Trophoblast cell (in vitro differentiated cells and primary cell): ENCODE measurements around the gene CA4.
A peak's percentile ranks its signal among the peaks of the same experiment; 100 is the strongest.

Experiments used
- DNase-seq, 2 donors: peaks; one replicate each; pipeline ENCODE4 v3.0.0-alpha.2; 2016
- H2AFZ ChIP-seq: 2 replicates; pipeline ENCODE4 v1.6.1; 2013; ENCODE audit warnings: low read length, moderate library complexity, mild to moderate bottlenecking; ENCODE audit not compliant: insufficient read depth, poor library complexity
- H2AK5ac ChIP-seq: 2 replicates; pipeline ENCODE4 v1.6.1; 2013; ENCODE audit warnings: mild to moderate bottlenecking, low read length
- H2BK120ac ChIP-seq: 2 replicates; pipeline ENCODE4 v1.6.1; 2013; ENCODE audit warnings: low read length, mild to moderate bottlenecking, moderate library complexity; ENCODE audit not compliant: insufficient read depth, poor library complexity
- H2BK12ac ChIP-seq: 2 replicates; pipeline ENCODE4 v1.6.1; 2013; ENCODE audit warnings: mild to moderate bottlenecking, low read length, moderate library complexity
- H2BK5ac ChIP-seq: 2 replicates; pipeline ENCODE4 v1.6.1; 2013; ENCODE audit warnings: low read length, low read depth, moderate library complexity, mild to moderate bottlenecking; ENCODE audit not compliant: poor library complexity
- H3K14ac ChIP-seq: 2 replicates; pipeline ENCODE4 v1.6.1; 2013; ENCODE audit warnings: mild to moderate bottlenecking, low read length
- H3K18ac ChIP-seq: 2 replicates; pipeline ENCODE4 v1.6.1; 2013; ENCODE audit warnings: mild to moderate bottlenecking, low read length
- H3K23ac ChIP-seq: 2 replicates; pipeline ENCODE4 v1.6.1; 2013; ENCODE audit warnings: low read length
- H3K27ac ChIP-seq: 2 replicates; pipeline ENCODE4 v1.5.1; 2013; ENCODE audit warnings: low read depth, mild to moderate bottlenecking, inconsistent platforms, low read length, moderate library complexity
- H3K27me3 ChIP-seq: 2 replicates; pipeline ENCODE4 v1.6.1; 2013; ENCODE audit warnings: inconsistent platforms, mild to moderate bottlenecking, low read length, moderate library complexity; ENCODE audit not compliant: insufficient read depth
- H3K36me3 ChIP-seq, 2 experiments: 1 replicate in 1 of 2; 2 replicates in 1 of 2; pipeline ENCODE4 v1.6.1; 2013; ENCODE audit warnings: low read length in 2 of 2, mild to moderate bottlenecking in 2 of 2, moderate library complexity in 1 of 2; ENCODE audit not compliant: insufficient read depth in 2 of 2, control insufficient read depth in 1 of 2
- H3K4ac ChIP-seq: 2 replicates; pipeline ENCODE4 v1.6.1; 2013; ENCODE audit warnings: low read depth, mild to moderate bottlenecking, low read length, moderate library complexity
- H3K4me1 ChIP-seq, 2 experiments: 1 replicate in 1 of 2; 2 replicates in 1 of 2; pipeline ENCODE4 v1.6.1; 2013; ENCODE audit warnings: low read length in 2 of 2, mild to moderate bottlenecking in 2 of 2, moderate library complexity in 1 of 2; ENCODE audit not compliant: insufficient read depth in 2 of 2, control insufficient read depth in 1 of 2
- H3K4me2 ChIP-seq: 2 replicates; pipeline ENCODE4 v1.6.1; 2013; ENCODE audit warnings: inconsistent platforms, mild to moderate bottlenecking, low read length, moderate library complexity
- H3K4me3 ChIP-seq: 2 replicates; pipeline ENCODE4 v1.5.1; 2013; ENCODE audit warnings: mild to moderate bottlenecking, low read depth, low read length, inconsistent platforms
- H3K79me1 ChIP-seq: one replicate; pipeline ENCODE4 v1.6.1; 2013; ENCODE audit warnings: low read length
- H3K79me2 ChIP-seq: 2 replicates; pipeline ENCODE4 v1.6.1; 2013; ENCODE audit warnings: low read length, mild to moderate bottlenecking; ENCODE audit not compliant: control insufficient read depth, insufficient read depth, poor library complexity
- H3K9ac ChIP-seq: 2 replicates; pipeline ENCODE4 v1.6.1; 2013; ENCODE audit warnings: mild to moderate bottlenecking, low read length
- H3K9me3 ChIP-seq: 2 replicates; pipeline ENCODE4 v1.6.1; 2013; ENCODE audit warnings: low read depth, mild to moderate bottlenecking, control low read depth, inconsistent platforms, low read length; ENCODE audit not compliant: insufficient read depth
- H4K12ac ChIP-seq: 2 replicates; pipeline ENCODE4 v1.6.1; 2013; ENCODE audit warnings: low read depth, mild to moderate bottlenecking, low read length, moderate library complexity
- H4K8ac ChIP-seq: 2 replicates; pipeline ENCODE4 v1.6.1; 2013; ENCODE audit warnings: low read depth, mild to moderate bottlenecking, low read length, moderate library complexity
- H4K91ac ChIP-seq: one replicate; pipeline ENCODE4 v1.6.1; 2013; ENCODE audit warnings: low read depth, mild to moderate bottlenecking, low read length, moderate library complexity
- WGBS: extraction: QIAGEN DNeasy Blood & Tissue Kit; methylation state at CpG from one replicate; pipeline ENCODE4 v1.1.7; 2013; ENCODE audit warnings: missing lambda C conversion rate; ENCODE audit not compliant: insufficient read length, insufficient coverage; ENCODE audit errors: extremely low coverage; 5-methylcytosine and 5-hydroxymethylcytosine counted together

The CA4 gene

GRCh38 chr17:60138769-60139437, 10.9 kb upstream of the CA4 start:
- H3K4me3 ChIP-seq = no peak overlapping the region
- H3K18ac ChIP-seq = no peak overlapping the region
- no peak overlapping the region for H2AK5ac ChIP-seq
- H3K14ac ChIP-seq = no peak overlapping the region
- H2BK120ac ChIP-seq = no peak overlapping the region
- H2BK12ac ChIP-seq = no peak overlapping the region
- WGBS = no CpG with 5 or more reads among the region's 48 CpGs
- no peak overlapping the region for H4K91ac ChIP-seq
- DNase-seq = no peak
- H3K4me2 ChIP-seq = peak overlapping the region; percentile 66
- H3K79me1 ChIP-seq = peaks cover 4% of the 10 kb centered on the region
- H2BK5ac ChIP-seq = no peak overlapping the region
- no peak overlapping the region for H3K4ac ChIP-seq
- no peaks in the 10 kb centered on the region for H3K36me3 ChIP-seq
- peaks cover 1% of the 10 kb centered on the region for H3K79me2 ChIP-seq
- peaks cover 21 to 27% of the 10 kb centered on the region in 2 experiments for H3K4me1 ChIP-seq
- no peak overlapping the region for H4K8ac ChIP-seq
- H3K23ac ChIP-seq = no peak overlapping the region
- no peak overlapping the region for H2AFZ ChIP-seq
- H3K27me3 ChIP-seq = peaks cover 32% of the 10 kb centered on the region
- H4K12ac ChIP-seq = no peak overlapping the region
- peaks cover 9% of the 10 kb centered on the region for H3K9me3 ChIP-seq
- H3K27ac ChIP-seq = no peak overlapping the region
- H3K9ac ChIP-seq = no peak overlapping the region

- Histone ChIP-seq H3K18ac (no peak overlapping the region), H2BK12ac (no peak overlapping the region), H3K4me1 (peaks cover 18 to 27% of the 10 kb centered on the region in 2 experiments), H3K27ac (no peak overlapping the region), H3K4me2 (peak overlapping the region; percentile 66), H2AK5ac (no peak overlapping the region), H2AFZ (no peak overlapping the region), H3K9me3 (peaks cover 9% of the 10 kb centered on the region), H3K79me2 (peaks cover 1% of the 10 kb centered on the region), H3K14ac (no peak overlapping the region), H3K4me3 (no peak overlapping the region), H3K4ac (no peak overlapping the region), H2BK120ac (no peak overlapping the region), H3K9ac (no peak overlapping the region), H3K36me3 (no peaks in the 10 kb centered on the region), H4K8ac (no peak overlapping the region), H2BK5ac (no peak overlapping the region), H4K12ac (no peak overlapping the region), H3K79me1 (peaks cover 4% of the 10 kb centered on the region), H4K91ac (no peak overlapping the region), H3K27me3 (peaks cover 32% of the 10 kb centered on the region), H3K23ac (no peak overlapping the region)
- no CpG with 5 or more reads among the region's 66 CpGs for WGBS
- peak; percentile 46 to 79 for DNase-seq
Observed at GRCh38 chr17:60139438-60140285, 10.1 kb upstream of the CA4 start.

- Histone ChIP-seq H2BK120ac (no peak overlapping the region), H4K12ac (no peak overlapping the region), H3K4ac (no peak overlapping the region), H3K79me1 (peaks cover 2% of the 10 kb centered on the region), H4K91ac (peak overlapping the region; percentile 12), H3K27ac (no peak overlapping the region), H3K9me3 (peaks cover 9% of the 10 kb centered on the region), H3K27me3 (peaks cover 32% of the 10 kb centered on the region), H3K36me3 (no peaks in the 10 kb centered on the region), H2AFZ (no peak overlapping the region), H3K23ac (no peak overlapping the region), H3K79me2 (no peaks in the 10 kb centered on the region), H3K9ac (no peak overlapping the region), H3K4me2 (peak overlapping the region; percentile 80), H2BK5ac (no peak overlapping the region), H3K4me1 (peaks cover 19 to 20% of the 10 kb centered on the region in 2 experiments), H2BK12ac (no peak overlapping the region), H4K8ac (no peak overlapping the region), H3K4me3 (peak overlapping the region; percentile 2), H2AK5ac (no peak overlapping the region), H3K14ac (no peak overlapping the region), H3K18ac (no peak overlapping the region)
- WGBS = no CpG with 5 or more reads among the region's 52 CpGs
- DNase-seq = peak; percentile 85 to 88
Observed at GRCh38 chr17:60141111-60142018, 8.4 kb upstream of the CA4 start.

GRCh38 chr17:60142872-60143499, 6.8 kb upstream of the CA4 start:
- no peak overlapping the region for H2BK12ac ChIP-seq
- H3K79me1 ChIP-seq = peaks cover 2% of the 10 kb centered on the region
- no peak overlapping the region for H2AFZ ChIP-seq
- no peak overlapping the region for H2BK120ac ChIP-seq
- no peak overlapping the region for H3K14ac ChIP-seq
- peak; percentile 79 to 92 for DNase-seq
- no peak overlapping the region for H3K23ac ChIP-seq
- no peak overlapping the region for H4K8ac ChIP-seq
- no peak overlapping the region for H4K91ac ChIP-seq
- H2AK5ac ChIP-seq = no peak overlapping the region
- H3K79me2 ChIP-seq = no peaks in the 10 kb centered on the region
- H3K27me3 ChIP-seq = peaks cover 32% of the 10 kb centered on the region
- WGBS = no CpG with 5 or more reads among the region's 10 CpGs
- H2BK5ac ChIP-seq = no peak overlapping the region
- no peak overlapping the region for H4K12ac ChIP-seq
- no peak overlapping the region for H3K18ac ChIP-seq
- H3K9ac ChIP-seq = no peak overlapping the region
- H3K27ac ChIP-seq = no peak overlapping the region
- H3K36me3 ChIP-seq = no peaks in the 10 kb centered on the region
- peaks cover 19 to 20% of the 10 kb centered on the region in 2 experiments for H3K4me1 ChIP-seq
- H3K4me2 ChIP-seq = peak overlapping the region; percentile 80
- no peak overlapping the region for H3K4me3 ChIP-seq
- no peak overlapping the region for H3K4ac ChIP-seq
- peaks cover 9% of the 10 kb centered on the region for H3K9me3 ChIP-seq
